Measurements from ENCODE around the gene RBBP5.

DNA sequence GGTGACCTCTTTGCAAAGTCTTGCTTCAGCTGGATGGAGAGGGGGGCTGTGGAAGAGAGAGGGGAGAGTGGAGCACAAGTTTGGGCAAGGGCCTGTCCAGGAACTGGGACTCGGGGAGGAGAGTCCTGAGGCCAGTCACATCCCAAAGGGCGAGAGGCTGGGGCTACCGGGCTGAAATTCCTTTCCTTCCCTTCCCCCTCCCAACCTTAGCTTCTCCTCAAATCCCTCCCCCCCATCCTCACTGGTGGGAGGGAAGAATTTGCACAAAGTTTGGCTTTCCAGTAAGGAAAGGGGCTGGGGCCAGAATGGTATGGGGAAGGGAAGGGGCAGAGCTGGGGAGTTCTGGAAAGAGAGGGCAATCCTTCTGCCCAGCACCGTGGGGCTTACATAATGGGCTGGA is 77.9 kb downstream of the RBBP5 start:
- TF ChIP-seq, protein P1, sequence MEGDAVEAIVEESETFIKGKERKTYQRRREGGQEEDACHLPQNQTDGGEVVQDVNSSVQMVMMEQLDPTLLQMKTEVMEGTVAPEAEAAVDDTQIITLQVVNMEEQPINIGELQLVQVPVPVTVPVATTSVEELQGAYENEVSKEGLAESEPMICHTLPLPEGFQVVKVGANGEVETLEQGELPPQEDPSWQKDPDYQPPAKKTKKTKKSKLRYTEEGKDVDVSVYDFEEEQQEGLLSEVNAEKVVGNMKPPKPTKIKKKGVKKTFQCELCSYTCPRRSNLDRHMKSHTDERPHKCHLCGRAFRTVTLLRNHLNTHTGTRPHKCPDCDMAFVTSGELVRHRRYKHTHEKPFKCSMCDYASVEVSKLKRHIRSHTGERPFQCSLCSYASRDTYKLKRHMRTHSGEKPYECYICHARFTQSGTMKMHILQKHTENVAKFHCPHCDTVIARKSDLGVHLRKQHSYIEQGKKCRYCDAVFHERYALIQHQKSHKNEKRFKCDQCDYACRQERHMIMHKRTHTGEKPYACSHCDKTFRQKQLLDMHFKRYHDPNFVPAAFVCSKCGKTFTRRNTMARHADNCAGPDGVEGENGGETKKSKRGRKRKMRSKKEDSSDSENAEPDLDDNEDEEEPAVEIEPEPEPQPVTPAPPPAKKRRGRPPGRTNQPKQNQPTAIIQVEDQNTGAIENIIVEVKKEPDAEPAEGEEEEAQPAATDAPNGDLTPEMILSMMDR (IDR thresholded peaks at IDR 0.05; ENCODE audit: insufficient read depth, low read depth, low read length) = no peak
- no peak for TF ChIP-seq EZH2 (IDR thresholded peaks at IDR 0.05; ENCODE audit: insufficient read depth, low read length)

Data from astrocyte (in vitro differentiated cells and primary cell).